ENCODE data around the gene WWC2.

WWC2 gene

DNA sequence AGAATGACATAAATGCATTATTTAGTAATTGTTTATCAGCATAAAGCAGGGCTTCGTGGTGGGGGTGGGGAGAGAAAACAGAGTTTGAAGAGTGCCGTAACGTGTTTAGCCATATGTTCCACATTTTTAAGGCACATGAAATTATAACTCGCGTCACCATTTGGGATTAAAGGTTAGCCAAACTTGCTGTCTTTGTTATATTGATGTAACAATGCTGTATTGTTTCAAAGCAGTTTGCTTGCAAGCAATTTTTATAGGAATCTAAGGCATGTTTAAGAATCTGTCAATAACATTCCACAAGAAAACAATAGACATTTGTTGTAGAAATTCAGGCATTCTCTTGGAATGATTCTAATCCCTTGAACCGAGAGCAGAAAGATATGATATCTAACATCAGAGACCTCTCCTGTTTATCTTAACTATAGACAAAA is 142.7 kb downstream of the WWC2 start:
- TF ChIP-seq, protein P1, sequence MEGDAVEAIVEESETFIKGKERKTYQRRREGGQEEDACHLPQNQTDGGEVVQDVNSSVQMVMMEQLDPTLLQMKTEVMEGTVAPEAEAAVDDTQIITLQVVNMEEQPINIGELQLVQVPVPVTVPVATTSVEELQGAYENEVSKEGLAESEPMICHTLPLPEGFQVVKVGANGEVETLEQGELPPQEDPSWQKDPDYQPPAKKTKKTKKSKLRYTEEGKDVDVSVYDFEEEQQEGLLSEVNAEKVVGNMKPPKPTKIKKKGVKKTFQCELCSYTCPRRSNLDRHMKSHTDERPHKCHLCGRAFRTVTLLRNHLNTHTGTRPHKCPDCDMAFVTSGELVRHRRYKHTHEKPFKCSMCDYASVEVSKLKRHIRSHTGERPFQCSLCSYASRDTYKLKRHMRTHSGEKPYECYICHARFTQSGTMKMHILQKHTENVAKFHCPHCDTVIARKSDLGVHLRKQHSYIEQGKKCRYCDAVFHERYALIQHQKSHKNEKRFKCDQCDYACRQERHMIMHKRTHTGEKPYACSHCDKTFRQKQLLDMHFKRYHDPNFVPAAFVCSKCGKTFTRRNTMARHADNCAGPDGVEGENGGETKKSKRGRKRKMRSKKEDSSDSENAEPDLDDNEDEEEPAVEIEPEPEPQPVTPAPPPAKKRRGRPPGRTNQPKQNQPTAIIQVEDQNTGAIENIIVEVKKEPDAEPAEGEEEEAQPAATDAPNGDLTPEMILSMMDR (IDR thresholded peaks at IDR 0.05; ENCODE audit: extremely low read depth, insufficient read depth, missing control alignments): no peak
- no peak for DNase-seq (ENCODE audit: low spot score)

DNA sequence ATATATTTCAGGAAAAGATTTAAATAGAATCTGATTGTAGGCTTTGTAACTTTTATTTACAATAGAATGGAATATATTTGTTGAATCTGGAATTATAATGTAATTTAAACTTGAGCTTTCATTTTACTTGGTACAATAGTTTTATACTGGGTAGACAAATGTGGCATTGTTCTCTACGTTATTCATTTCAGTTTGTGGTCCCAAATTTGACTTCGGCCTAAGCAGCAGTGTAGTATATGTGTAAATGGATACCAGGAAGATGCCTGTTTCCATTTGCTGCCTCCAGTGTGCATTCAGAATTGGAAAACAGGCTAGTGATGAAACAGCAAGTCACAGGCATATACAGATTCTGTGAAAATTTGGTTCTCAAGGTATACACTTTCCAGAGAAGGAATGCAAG is 143.2 kb downstream of the WWC2 start:
- DNase-seq (ENCODE audit: low spot score): no peak
- TF ChIP-seq, protein P1 (IDR thresholded peaks at IDR 0.05; ENCODE audit: extremely low read depth, insufficient read depth, missing control alignments): no peak
- in situ Hi-C loops (cut with MboI; ENCODE audit: low pct_unique_long_range_greater_than_20kb, low sequenced_read_pairs, unreplicated experiment): no loop called here

More for the DNA sequence above, 142.7 kb downstream of the WWC2 start:
- in situ Hi-C loops (cut with MboI; ENCODE audit: low pct_unique_long_range_greater_than_20kb, low sequenced_read_pairs, unreplicated experiment): no loop called here

DNA sequence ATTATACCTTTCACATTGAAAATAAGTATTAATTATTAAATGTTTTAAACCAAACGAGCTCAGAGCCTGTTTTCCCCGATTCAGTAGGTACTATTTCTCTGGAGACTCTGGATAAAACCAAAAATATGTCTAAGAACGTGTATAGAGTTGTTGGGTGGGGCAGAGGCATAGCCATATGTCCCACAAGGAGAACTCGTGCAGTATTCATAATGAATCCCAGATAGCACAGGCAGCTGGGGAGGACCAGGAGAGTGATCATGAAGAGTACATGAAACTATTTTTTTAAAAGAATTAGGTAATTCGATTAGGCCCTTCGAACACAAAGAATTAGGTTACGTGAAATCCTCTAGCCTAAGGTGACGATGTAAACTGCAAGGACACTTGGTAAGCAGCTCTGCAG is 145.0 kb downstream of the WWC2 start:
- no peak for DNase-seq (ENCODE audit: low spot score)
- TF ChIP-seq, protein P1 (IDR thresholded peaks at IDR 0.05; ENCODE audit: extremely low read depth, insufficient read depth, missing control alignments): no peak
- in situ Hi-C loops (cut with MboI; ENCODE audit: low pct_unique_long_range_greater_than_20kb, low sequenced_read_pairs, unreplicated experiment): no loop called here

DNA sequence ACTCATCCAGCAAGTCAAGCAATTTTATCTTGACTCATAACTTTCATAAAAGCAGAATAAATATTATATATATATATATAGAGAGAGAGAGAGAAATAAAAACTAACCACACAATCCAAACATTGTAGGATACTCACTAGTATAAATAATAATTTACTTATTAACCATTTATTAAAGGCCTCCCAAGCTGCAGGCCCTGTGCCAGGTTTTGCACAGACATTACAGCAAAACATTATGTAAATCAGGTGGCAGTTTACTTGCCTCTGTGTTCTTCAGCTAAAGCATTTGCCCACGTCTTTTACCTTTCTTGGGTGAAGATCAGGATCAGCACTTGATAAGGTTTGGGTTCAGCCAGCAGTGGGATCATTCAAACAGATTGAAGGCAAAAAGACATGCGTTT is 145.4 kb downstream of the WWC2 start:
- TF ChIP-seq, protein P1 (IDR thresholded peaks at IDR 0.05; ENCODE audit: extremely low read depth, insufficient read depth, missing control alignments): no peak
- in situ Hi-C loops (cut with MboI; ENCODE audit: low pct_unique_long_range_greater_than_20kb, low sequenced_read_pairs, unreplicated experiment): no loop called here
- no peak for DNase-seq (ENCODE audit: low spot score)

DNA sequence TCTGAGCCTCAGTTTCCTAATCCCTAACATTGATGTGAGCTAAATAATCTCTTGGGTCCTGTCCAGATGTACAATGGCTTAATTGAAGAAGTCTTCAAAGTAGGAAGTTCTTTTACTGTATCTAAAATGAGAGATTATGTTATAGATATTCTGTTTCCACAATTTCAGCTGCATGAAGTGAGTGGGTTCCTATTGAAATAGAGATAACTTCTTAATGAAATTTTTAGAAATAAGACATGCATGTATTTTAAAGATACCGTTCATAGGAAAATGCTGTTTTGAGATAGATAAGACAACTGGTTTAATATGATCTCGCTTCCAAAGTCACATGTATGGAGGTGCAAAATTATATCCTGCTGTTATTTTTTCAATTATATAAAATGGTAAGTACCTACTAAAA is 149.1 kb downstream of the WWC2 start:
- TF ChIP-seq, protein P1 (IDR thresholded peaks at IDR 0.05; ENCODE audit: extremely low read depth, insufficient read depth, missing control alignments): no peak
- in situ Hi-C loops (cut with MboI; ENCODE audit: low pct_unique_long_range_greater_than_20kb, low sequenced_read_pairs, unreplicated experiment): no loop called here
- no peak for DNase-seq (ENCODE audit: low spot score)

DNA sequence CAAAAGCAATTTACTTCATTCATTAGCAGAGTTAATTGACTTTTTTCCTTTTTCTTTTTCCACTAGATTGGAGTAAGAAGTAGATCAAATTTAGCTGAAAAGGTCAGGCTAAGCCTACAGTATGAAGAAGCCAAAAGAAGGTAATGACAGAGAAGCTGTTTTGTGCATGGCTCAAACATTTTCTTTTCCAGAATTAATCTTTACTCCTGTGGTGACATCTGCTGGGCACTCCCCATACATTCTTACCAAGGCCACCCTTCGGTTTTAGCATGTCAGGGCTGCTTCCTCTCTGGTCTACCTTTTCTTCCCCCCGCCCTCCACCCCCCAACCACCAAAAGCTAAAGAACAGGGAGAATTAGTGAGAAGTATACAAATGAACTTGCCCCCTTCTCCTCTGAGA is 150.8 kb downstream of the WWC2 start:
- in situ Hi-C loops (cut with MboI; ENCODE audit: low pct_unique_long_range_greater_than_20kb, low sequenced_read_pairs, unreplicated experiment): loop anchor here (25.0 kb wide), 1 partner anchor 313 kb away; no protein-coding TSS in a partner anchor
- TF ChIP-seq, protein P1 (IDR thresholded peaks at IDR 0.05; ENCODE audit: extremely low read depth, insufficient read depth, missing control alignments): peak; percentile 39
- peak; percentile 26 for DNase-seq (ENCODE audit: low spot score)

DNA sequence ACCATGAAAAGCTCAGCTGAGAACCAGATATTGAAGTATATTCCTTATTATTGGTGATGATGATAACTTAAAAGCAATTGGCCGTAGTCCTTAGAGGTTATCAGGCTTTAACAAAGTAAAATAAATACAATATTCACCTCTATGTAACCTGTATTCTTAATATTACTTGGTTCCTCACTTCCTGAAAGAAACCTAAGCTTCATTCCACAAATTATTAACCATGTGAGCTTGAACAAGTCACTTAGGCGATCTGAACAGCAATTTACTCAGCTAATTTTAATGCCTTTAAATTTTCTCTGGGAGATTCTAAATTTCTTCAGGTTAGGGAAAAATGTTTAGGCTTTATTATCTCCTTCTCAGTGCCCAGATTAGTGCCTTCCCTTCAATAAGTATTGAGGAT is 151.8 kb downstream of the WWC2 start:
- DNase-seq (ENCODE audit: low spot score): no peak
- in situ Hi-C loops (cut with MboI; ENCODE audit: low pct_unique_long_range_greater_than_20kb, low sequenced_read_pairs, unreplicated experiment): loop anchor here (25.0 kb wide), 1 partner anchor 314 kb away; no protein-coding TSS in a partner anchor
- TF ChIP-seq, protein P1 (IDR thresholded peaks at IDR 0.05; ENCODE audit: extremely low read depth, insufficient read depth, missing control alignments): no peak
